NT2/D1 (cell line): ENCODE data around the gene GPR61.

Source experiments
- DNase-seq: peaks from one replicate; pipeline ENCODE4 v3.0.0-alpha.2; 2011; ENCODE audit warnings: low read depth, low spot score
- H3K27me3 ChIP-seq: 2 replicates; pipeline ENCODE4 v1.6.0; 2011; ENCODE audit warnings: mild to moderate bottlenecking; ENCODE audit not compliant: insufficient read length, insufficient read depth
- H3K36me3 ChIP-seq: 2 replicates; pipeline ENCODE4 v1.6.1; 2011; ENCODE audit warnings: mild to moderate bottlenecking, low read length, mixed read lengths; ENCODE audit not compliant: insufficient read depth, insufficient read length
- H3K4me1 ChIP-seq: 2 replicates; pipeline ENCODE4 v1.5.1; 2011; ENCODE audit not compliant: insufficient read depth, insufficient read length
- H3K4me3 ChIP-seq: 2 replicates; pipeline ENCODE4 v1.5.1; 2011; ENCODE audit warnings: low read depth; ENCODE audit not compliant: insufficient read length
- H3K9ac ChIP-seq: 2 replicates; pipeline ENCODE4 v1.6.0; 2011; ENCODE audit warnings: low read depth; ENCODE audit not compliant: insufficient read length
- H3K9me3 ChIP-seq: 2 replicates; pipeline ENCODE4 v1.5.1; 2011; ENCODE audit warnings: mild to moderate bottlenecking, low read length; ENCODE audit not compliant: insufficient read depth
- SUZ12 ChIP-seq: IDR thresholded peaks from 2 replicates; pipeline ENCODE4 v1.6.1; 2011; ENCODE audit not compliant: insufficient read length, insufficient read depth; ENCODE audit errors: extremely low read depth
- YY1 ChIP-seq: IDR thresholded peaks from 2 replicates; pipeline ENCODE4 v1.6.1; 2011; ENCODE audit not compliant: insufficient read length, insufficient read depth
- ZNF274 ChIP-seq: IDR thresholded peaks from 2 replicates; pipeline ENCODE4 v1.6.1; 2011; ENCODE audit warnings: mild to moderate bottlenecking, low read depth, low read length

The GPR61 gene

DNA sequence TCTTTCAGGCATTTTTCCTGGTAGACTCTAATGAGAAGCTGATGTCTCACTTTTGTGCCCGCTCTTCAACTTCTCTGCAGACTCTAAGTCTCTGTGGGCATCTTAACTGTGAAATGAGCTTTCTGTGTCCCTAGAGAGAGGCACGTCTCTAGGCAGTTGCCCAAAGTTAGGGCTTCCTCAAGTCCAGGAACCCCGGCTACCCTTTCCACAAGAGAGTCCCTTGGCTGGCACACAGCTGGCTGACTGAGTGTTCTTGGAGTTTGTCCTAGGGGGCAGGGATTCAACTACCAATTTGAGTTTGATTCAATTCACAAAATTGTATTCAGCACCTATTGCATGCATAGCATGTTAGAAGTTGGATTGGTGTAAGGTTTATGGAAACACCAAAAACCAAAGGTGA lies 1.4 kb downstream of the GPR61 start:
- Histone ChIP-seq H3K9me3 (no peaks in the 10 kb centered on the region), H3K27me3 (no peaks in the 10 kb centered on the region), H3K9ac (no peak overlapping the region), H3K36me3 (no peaks in the 10 kb centered on the region), H3K4me3 (no peak overlapping the region), H3K4me1 (peaks cover 16% of the 10 kb centered on the region)
- no peak for DNase-seq
- TF ChIP-seq ZNF274 = no peak
- TF ChIP-seq SUZ12 = no peak
- no peak for TF ChIP-seq YY1

DNA sequence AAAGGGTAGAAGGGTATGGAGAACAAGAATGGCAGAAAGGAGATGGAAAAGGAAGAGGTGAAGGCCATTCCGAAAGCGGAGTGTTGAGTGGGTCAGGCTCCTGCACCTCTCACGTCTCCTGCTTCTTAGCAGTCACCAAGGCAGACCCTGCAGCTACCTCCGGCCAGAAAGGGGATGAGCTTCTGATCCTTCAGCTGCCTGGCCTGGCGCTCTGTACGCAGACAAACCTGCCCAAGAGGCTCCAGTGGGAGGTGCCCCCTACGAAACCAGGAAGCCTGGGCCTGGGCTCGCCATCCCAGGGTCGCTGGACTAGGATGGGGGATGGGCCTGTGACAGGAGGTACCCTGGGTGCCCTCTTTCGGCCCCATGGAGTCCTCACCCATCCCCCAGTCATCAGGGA lies 3.0 kb downstream of the GPR61 start:
- TF ChIP-seq SUZ12 (no peak), ZNF274 (no peak), YY1 (no peak)
- Histone ChIP-seq H3K27me3 (no peaks in the 10 kb centered on the region), H3K36me3 (no peaks in the 10 kb centered on the region), H3K4me1 (peaks cover 16% of the 10 kb centered on the region), H3K9ac (no peak overlapping the region), H3K9me3 (no peaks in the 10 kb centered on the region), H3K4me3 (no peak overlapping the region)
- no peak for DNase-seq

- no peak for DNase-seq
- TF ChIP-seq YY1 (no peak), ZNF274 (no peak), SUZ12 (no peak)
- Histone ChIP-seq H3K9ac (no peak overlapping the region), H3K27me3 (no peaks in the 10 kb centered on the region), H3K36me3 (no peaks in the 10 kb centered on the region), H3K9me3 (no peaks in the 10 kb centered on the region), H3K4me3 (no peak overlapping the region), H3K4me1 (peaks cover 16% of the 10 kb centered on the region)
Measured at GRCh38 chr1:109543283-109543987, 3.8 kb downstream of the GPR61 start.

DNA sequence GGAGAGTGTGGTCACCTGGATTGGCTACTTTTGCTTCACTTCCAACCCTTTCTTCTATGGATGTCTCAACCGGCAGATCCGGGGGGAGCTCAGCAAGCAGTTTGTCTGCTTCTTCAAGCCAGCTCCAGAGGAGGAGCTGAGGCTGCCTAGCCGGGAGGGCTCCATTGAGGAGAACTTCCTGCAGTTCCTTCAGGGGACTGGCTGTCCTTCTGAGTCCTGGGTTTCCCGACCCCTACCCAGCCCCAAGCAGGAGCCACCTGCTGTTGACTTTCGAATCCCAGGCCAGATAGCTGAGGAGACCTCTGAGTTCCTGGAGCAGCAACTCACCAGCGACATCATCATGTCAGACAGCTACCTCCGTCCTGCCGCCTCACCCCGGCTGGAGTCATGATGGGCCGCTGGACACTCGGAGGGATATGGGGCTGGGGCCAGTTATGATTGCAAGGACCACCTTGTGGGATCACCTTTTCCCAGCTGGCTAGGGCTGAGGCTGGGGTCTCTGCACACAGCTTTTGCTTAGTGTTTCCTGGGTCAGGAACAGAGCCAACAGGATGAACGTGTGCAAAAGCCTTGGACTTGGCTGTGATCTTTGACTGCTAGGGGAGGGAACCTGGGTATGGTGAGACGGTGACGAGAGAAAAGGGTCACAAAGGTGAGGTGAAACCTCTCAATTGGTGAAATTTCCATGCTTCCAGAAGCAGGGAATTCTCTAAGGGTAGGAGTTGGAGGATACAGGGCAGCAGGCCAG lies 4.5 kb downstream of the GPR61 start:
- no peaks in the 10 kb centered on the region for H3K9me3 ChIP-seq
- no peaks in the 10 kb centered on the region for H3K36me3 ChIP-seq
- no peak for TF ChIP-seq SUZ12
- H3K9ac ChIP-seq = no peak overlapping the region
- no peak overlapping the region for H3K4me3 ChIP-seq
- DNase-seq = no peak
- peaks cover 15% of the 10 kb centered on the region for H3K4me1 ChIP-seq
- no peaks in the 10 kb centered on the region for H3K27me3 ChIP-seq

DNA sequence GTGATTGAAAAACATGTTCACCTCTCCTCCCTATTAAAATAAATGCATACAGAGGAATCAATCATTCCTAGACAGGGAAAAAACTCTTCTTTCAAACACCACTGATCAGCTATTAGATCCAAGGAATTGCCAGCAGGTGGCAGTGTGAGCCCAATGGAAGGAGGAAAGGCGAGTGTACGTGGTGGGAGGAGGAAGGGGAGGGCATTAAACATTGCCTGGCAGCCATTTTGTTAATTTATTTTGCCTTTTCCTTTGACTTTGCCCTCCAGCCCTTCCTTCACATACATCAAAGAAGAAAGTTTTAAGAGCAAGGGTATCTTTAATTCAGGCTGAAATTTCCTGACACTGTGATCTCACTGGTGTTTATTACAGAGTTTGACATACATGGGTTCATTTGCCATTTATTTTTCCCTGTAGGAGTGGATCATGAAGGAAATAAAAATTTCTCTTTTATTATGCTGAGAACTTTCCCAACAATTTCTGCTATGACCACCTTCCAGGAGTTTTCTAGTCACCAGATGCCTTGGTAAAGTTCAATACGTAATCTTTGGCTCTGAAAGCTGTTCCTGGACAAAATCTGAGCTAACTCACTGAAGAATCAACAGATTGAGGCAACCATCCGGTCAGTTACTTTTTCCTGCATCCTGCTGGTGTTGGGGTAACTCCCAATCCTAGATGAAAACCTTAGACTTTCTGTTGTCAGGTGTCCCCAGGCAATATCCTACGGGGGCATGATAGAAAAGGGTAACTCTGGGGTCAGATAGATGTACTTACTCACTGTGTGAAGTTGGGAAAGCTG lies 6.8 kb downstream of the GPR61 start:
- DNase-seq = peak; percentile 86
- Histone ChIP-seq H3K9ac (peak overlapping the region; percentile 24), H3K4me1 (peaks cover 5% of the 10 kb centered on the region), H3K27me3 (no peaks in the 10 kb centered on the region), H3K9me3 (no peaks in the 10 kb centered on the region), H3K36me3 (no peaks in the 10 kb centered on the region), H3K4me3 (no peak overlapping the region)
- TF ChIP-seq YY1 (peak; percentile 83), SUZ12 (no peak), ZNF274 (no peak)

DNA sequence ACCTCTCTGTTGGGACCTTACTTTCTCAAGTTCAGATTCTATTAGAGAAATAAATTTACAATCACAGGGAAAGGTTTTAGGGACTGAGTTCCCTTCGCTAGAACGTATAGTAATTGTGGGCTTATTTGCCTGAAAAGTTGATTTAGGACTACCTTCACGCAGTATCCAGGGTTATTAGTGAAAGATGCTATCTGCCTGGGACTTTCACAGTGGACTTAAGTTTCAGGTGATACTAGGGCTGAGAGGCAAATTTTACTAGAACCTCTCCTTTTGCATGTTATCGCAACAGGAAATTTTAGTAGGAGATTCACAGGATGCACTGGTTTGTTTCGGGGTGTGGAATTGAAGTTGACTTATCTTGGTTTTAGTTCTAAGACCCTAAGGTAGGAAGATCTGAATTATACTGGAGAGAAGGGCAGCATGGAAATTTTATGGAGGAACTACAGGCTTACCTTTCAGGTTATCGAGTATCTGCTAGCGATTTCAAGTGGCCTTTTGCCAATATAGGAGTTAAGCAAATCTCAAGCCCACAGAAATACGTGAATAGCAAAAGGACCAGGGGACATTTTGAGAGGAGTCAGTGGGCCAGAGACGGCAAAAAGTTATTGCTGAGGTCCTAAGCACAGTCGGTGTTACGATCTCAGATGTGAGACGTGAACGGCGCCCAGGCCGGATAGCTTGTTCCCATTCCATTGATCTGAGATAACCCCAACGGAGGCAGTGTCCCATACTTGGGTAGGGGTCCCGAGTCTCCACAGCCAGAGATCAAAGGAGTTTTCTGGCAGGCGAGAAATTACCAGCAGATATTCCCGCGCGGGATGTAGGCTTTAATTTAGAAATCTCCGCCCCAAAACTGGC lies 8.0 kb downstream of the GPR61 start:
- H3K4me3 ChIP-seq = peak overlapping the region; percentile 89
- TF ChIP-seq SUZ12 (no peak), YY1 (no peak), ZNF274 (no peak)
- DNase-seq = no peak
- H3K9ac ChIP-seq = peak overlapping the region; percentile 98
- H3K9me3 ChIP-seq = no peaks in the 10 kb centered on the region
- no peaks in the 10 kb centered on the region for H3K36me3 ChIP-seq
- peaks cover 5% of the 10 kb centered on the region for H3K4me1 ChIP-seq
- no peaks in the 10 kb centered on the region for H3K27me3 ChIP-seq
